GM12891 (cell line): ENCODE results near the gene VPS18.

Experiments
- DNase-seq: peaks from one replicate; pipeline ENCODE4 v3.0.0; 2011; ENCODE audit warnings: low spot score; ENCODE audit not compliant: insufficient read length
- FAIRE-seq: peaks from 2 replicates; lab custom pipeline; 2011; peaks lifted over from hg19 to GRCh38; lab: Jason Lieb, UNC
- PAX5 ChIP-seq: IDR thresholded peaks from 2 replicates; pipeline ENCODE4 v1.6.1; 2011; ENCODE audit warnings: low read length, moderate library complexity, mild to moderate bottlenecking; ENCODE audit not compliant: insufficient read depth, severe bottlenecking
- POLR2A ChIP-seq: IDR thresholded peaks from 2 replicates; pipeline ENCODE4 v1.6.1; 2011; ENCODE audit warnings: low read depth, low read length, control low read depth
- POLR2AphosphoS5 ChIP-seq: IDR thresholded peaks from 2 replicates; pipeline ENCODE4 v1.6.1; 2011; ENCODE audit warnings: low read depth, low read length, control low read depth
- POU2F2 ChIP-seq: IDR thresholded peaks from 2 replicates; pipeline ENCODE4 v1.6.1; 2011; ENCODE audit warnings: low read depth, mild to moderate bottlenecking, control low read depth, low read length, moderate library complexity
- SPI1 ChIP-seq: IDR thresholded peaks from 2 replicates; pipeline ENCODE4 v1.6.1; 2011; ENCODE audit warnings: low read depth, low read length, control low read depth
- TAF1 ChIP-seq: IDR thresholded peaks from 2 replicates; pipeline ENCODE4 v1.6.1; 2011; ENCODE audit warnings: low read depth, low read length, control low read depth

VPS18 gene

DNA sequence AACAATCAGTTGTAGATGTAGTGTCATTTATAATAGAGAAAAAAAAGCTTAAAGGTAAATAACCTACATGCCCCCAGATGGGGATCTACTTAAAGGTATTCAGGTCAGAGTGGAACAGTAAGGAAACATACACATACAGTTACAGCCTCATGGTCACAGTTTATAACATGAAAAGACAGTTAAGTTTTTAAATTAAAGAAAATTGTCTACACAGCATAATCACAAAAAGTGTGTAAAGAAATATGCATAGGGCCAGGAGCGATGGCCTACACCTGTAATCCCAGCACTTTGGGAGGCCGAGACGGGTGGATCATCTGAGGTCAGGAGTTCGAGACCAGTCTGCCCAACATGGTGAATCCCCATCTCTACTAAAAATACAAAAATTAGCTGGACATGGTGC is 27.1 kb upstream of the VPS18 start:
- TF ChIP-seq POLR2AphosphoS5, result no peak
- no peak for TF ChIP-seq POU2F2
- no peak for TF ChIP-seq POLR2A
- no peak for TF ChIP-seq PAX5
- TF ChIP-seq TAF1, result no peak
- TF ChIP-seq SPI1, result no peak
- FAIRE-seq (no peak), DNase-seq (no peak)

DNA sequence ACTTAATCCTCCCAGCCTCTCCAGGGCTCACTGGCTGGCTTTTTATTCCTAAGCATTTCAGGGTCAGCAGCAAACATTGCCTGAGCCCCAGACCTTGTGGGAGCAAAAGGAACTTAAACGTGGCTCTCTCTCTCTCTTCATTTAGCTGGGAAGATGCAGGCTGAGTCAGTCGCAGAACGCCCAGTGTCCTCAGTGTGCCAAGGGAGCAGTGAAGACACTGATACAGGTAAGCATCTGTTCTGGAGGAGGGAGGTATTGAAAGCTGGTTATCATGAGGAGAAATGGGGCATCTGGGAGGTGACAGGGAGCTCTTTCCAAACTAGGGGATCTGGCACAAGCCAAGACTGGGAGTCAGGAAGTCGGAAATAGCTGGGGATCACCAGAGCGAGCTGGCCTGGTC is 24.6 kb upstream of the VPS18 start:
- FAIRE-seq (no peak), DNase-seq (no peak)
- TF ChIP-seq PAX5 (no peak), TAF1 (no peak), POLR2AphosphoS5 (no peak), SPI1 (no peak), POLR2A (no peak), POU2F2 (no peak)

GRCh38 chr15:40870716-40871115 is 23.5 kb upstream of the VPS18 start:
- TF ChIP-seq POLR2A (no peak), TAF1 (no peak), SPI1 (no peak), POLR2AphosphoS5 (no peak; the same call in 1 of the 2 replicates), PAX5 (no peak), POU2F2 (no peak)
- DNase-seq (no peak), FAIRE-seq (peak; percentile 59)

GRCh38 chr15:40871749-40872617 is 22.3 kb upstream of the VPS18 start:
- peak; percentile 88 for FAIRE-seq
- peak; percentile 44 for DNase-seq
- peak; percentile 60 for TF ChIP-seq POLR2A
- TF ChIP-seq SPI1, result peak; percentile 59
- no peak for TF ChIP-seq TAF1
- TF ChIP-seq POU2F2, result peak; percentile 30
- TF ChIP-seq POLR2AphosphoS5, result peak; percentile 48
- peak; percentile 14 for TF ChIP-seq PAX5

GRCh38 chr15:40872791-40873693 is 21.2 kb upstream of the VPS18 start:
- FAIRE-seq (no peak), DNase-seq (no peak)
- TF ChIP-seq SPI1, result 0 out of 2 replicates have a peak, but pooled peaks have one; percentile 15
- TF ChIP-seq POU2F2, result no peak

DNA sequence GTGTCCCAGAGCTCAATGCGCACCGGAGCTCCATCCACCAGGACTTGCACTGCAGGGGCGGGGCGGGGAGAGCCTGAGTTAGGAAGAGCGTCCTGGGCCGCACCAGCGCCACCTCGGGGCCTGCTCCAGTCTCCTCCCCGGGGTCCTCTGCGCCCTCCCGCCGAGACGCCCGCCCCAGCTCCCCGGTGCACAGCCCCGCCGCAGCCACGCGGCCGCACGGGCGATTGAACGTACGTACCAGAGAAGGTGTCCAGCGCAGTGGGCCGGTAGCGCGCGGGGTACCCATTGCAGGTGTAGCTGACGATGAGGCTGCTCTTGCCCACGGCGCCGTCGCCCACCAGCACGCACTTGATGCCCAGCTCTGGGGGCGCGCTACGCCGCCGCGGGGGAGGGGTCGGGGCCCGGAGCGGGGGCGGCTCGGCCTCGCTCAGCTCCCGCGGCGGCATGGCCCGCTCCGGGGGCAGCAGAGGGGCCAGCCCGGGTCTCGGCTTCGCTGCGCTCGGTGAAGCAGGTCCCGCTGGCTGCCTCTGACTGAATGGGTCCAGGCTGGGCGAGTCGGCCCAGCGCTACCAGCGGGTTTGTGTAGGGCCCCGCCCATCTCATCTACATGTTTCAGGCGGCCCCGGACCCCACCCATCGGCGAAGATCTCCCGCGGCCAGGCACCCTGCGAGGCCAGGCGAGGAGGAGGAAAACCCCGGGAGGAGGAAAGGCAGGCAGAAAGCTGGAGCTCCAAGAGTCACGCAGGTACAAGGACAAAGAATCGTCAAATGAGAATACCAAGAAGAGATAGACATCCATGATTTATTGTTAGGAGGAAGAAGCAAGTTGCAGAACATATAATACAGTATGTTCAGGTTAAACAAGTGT is 20.3 kb upstream of the VPS18 start, which contains the start of gene RHOV:
Gene RHOV, minus strand, starts transcription at position 541 of the 868 bp plus-strand sequence. Its CDS starts 95 bp downstream, at position 446.
- peak; percentile 86 for FAIRE-seq
- peak; percentile 71 for DNase-seq
- TF ChIP-seq TAF1 (peak; percentile 84), POLR2A (peak; percentile 80; the same call in 1 of the 2 replicates), SPI1 (no peak), PAX5 (no peak), POLR2AphosphoS5 (peak; percentile 74), POU2F2 (0 out of 2 replicates have a peak, but pooled peaks have one; percentile 39)

DNA sequence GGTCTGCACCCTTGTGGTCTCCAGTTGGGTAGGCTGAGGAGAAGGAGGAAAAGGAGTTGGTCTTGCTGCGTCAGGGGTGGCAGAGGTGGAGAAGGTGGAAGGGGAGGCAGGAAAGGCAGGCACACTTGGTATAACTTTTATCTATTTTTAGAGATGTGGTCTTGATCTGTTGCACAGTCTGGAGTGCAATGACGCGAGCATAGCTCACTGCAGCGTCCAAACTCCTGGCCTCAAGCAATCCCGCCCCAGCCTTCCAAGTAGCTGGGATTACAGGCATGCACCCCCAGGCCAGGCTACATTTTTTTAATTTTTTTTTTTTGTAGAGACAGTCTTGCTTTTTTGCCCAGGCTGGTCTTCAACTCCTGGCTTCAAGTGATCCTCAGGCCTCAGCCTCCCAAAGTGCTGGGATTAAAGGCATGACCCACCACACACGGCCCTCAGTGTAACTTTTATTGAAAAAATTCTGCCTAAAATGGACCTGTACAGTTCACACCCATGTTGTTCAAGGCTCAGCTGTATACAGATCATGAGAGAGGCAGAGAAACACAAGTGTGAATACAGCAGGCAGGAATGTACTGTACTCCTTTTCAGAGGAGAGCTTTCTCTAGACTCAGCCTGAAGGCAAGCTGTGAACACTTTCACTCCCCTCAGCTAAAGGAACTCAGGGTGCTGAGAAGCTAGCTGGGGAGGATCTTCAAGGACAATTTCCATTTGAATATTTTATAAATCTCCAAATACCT is 18.1 kb upstream of the VPS18 start:
- TF ChIP-seq TAF1 (no peak), POU2F2 (no peak), SPI1 (no peak), POLR2AphosphoS5 (no peak), POLR2A (no peak), PAX5 (no peak)
- FAIRE-seq (peak; percentile 23), DNase-seq (no peak)

DNA sequence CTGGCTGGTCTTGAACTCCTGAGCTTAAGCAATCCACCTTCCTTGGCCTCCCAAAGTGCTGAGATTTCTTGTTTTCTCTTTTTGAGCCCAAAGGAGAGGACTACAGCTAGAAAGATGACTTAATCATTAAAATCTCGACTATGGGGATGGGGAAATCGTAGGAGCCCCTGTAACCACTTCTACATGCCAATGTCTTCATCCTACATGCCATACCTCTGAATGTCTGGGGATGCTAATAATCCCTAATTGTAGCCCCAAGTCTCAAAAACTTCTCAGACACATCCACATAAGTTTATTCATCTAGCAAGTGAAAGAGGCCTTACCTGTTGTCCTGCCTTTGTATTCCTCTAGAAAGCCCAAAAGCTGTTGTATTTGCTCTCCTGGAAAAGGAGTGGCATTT is 16.6 kb upstream of the VPS18 start:
- no peak for TF ChIP-seq POLR2AphosphoS5
- no peak for TF ChIP-seq POLR2A
- no peak for TF ChIP-seq TAF1
- no peak for TF ChIP-seq PAX5
- TF ChIP-seq SPI1, result no peak
- no peak for TF ChIP-seq POU2F2
- DNase-seq (no peak), FAIRE-seq (no peak)
